GM18502 (cell line): ENCODE data around the gene TBX2.
"Not testable (repeated sequence)": the region's sequence is repeated elsewhere in the genome, so short reads cannot be mapped to it uniquely, and the experiment has no call there.

Experiments used
- ATAC-seq: cut with Tn5 transposase; IDR thresholded peaks from one replicate; pipeline ENCODE4 v1.9.1; 2021; ENCODE audit warnings: mild to moderate bottlenecking; ENCODE audit not compliant: unreplicated experiment, poor library complexity

The TBX2 gene

DNA sequence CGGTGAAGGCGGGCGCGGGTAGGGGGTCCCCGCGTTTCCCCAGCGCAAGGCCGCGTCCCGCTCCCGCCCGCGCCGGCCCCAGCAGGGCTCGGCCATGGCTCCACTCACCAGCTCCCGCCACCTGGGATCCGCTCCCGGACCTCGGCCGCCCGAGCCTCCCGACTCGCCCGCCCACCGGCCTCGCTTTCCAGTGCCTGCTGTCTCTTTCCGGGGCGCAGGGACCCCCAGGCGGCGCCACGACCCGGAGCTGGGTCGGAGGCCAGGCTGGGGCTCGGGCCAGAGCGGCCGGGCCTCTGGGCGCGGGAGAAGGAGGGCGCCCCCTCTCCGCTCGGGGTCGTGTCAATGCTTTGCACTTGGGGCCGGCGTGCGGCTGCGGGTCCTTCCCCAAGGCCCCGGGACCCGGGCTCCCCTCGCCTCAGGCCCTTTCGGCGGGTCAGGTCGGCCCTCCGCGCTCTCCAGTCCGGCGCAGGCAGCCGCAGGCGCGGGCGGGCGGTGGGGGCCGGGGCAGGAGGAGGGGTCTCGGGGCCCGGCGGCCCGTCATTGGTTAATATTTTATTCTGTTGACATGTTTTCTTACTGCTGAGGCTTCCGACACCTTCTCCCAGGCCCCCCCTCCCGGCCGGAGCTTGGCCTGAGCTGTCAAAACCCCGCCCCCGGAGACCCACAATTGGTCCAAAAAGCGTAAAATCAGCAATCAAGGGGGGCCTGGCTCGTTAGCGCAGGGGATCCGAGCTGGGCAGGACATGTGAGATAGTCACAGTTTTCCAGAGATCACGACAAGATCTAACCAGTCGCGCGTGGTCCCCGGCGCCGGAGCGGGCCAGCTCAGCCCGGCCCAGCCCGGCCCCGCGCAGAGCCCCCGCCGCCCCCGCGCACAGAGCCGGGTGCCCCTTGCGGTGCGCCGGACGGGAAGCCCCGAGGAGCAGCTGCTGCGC, at the start of gene TBX2:
TBX2 (plus strand) TSS at position 713 of the 935 bp plus-strand sequence. CDS start 334 bp downstream, outside the sequence.
- ATAC-seq: no peak

DNA sequence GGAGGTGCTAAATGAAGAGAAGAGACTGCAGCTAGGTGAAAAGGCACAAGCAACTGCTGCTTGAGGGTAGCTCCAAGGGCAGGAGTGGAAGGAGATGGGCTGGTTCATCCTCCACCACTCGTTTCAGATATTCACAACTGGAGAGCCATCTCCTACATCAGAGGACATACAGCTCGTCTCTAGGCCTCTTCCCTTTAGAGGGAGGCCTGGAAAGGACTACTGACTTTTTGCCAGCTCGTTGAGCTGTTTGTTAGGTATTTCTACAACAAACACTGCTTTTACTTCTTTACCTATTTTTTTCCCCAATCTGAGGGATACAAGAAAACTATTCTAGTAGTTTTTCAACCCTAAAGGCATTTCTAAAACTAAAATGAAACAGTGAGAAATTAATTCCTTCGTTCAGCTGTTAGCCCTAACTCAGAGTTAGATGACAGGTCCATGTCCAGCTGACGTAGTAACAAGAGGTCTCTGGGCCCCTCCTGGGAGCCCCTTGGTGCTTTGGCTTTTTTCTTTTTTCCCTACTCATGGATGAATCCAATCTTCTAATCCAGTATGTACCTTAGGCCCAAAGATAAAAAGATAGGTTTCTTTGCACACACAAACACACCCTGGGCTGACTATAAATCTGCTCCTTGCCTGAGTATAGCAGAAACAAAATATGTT, 47.8 kb upstream of the TBX2 start:
- ATAC-seq: no peak

DNA sequence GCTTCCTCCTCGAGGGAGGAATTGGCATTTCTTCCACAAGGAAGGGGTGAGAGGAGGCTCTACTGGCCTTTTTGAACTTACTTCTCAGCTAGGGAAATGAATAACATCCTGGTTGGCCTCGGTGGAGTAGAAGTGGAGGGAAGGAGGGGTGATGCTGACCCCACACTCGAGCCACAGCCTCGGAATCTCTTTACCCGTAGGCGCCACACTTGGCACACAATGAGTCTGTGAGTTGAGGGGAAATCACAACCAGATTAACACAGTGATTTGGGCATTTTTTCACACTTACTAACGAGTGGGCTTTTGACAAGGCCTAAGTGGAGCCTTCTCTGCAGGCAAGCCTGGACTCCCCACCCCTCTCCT, 47.3 kb upstream of the TBX2 start:
- no peak for ATAC-seq

DNA sequence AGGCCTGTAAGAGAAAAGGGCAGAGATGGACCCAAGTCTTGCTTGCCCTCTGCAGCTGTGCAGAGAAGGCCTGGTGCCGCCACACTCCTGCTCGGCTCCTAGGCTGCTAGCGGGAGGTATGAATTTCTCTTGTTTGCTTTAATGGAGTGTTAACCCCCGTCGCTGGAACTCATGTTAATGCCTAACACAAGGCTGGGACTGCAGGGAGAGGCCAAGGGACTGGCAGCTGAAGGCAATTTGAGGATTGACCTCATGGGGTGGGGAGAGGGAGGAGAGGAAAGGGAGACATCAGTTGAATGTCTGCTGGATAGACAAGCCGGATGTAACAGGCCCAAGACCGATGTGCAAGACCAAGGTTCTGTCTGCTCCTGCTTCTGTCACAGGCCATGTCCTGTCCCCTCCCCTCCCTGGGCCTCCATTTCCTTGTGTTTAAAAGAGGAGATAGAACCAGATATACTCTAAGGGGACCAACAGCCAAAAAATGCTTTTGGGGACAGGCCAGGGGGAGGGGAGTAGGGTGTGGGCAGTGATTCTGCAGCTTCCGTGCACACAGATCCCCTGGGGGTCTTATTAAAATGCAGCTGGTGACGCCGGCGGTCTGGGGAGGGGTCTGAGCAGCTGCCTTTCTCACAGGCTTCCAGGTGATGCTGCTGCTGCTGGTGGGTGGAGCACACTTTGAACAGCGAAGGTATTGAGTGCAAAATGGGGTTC, 46.7 kb upstream of the TBX2 start:
- no peak for ATAC-seq

DNA sequence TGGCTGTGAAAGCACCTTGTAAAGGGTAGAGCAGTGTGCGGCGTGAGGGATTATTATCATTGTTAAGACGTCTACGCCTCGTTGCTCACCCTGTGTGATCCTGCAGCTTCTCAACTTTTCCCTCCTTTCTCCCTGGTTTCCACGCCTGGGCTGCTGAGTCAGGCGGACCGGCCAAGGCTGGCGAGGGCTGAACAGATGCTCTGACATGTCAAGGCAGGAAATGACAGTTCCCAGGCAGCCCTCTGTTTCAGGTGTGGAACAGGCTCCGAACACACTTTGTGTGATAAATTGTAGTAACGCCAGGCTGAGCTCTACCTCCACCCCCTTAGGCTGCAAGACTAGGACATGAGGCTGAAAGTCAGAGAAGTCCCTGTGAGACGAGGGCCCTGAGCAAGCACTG, 46.0 kb upstream of the TBX2 start:
- ATAC-seq: no peak

DNA sequence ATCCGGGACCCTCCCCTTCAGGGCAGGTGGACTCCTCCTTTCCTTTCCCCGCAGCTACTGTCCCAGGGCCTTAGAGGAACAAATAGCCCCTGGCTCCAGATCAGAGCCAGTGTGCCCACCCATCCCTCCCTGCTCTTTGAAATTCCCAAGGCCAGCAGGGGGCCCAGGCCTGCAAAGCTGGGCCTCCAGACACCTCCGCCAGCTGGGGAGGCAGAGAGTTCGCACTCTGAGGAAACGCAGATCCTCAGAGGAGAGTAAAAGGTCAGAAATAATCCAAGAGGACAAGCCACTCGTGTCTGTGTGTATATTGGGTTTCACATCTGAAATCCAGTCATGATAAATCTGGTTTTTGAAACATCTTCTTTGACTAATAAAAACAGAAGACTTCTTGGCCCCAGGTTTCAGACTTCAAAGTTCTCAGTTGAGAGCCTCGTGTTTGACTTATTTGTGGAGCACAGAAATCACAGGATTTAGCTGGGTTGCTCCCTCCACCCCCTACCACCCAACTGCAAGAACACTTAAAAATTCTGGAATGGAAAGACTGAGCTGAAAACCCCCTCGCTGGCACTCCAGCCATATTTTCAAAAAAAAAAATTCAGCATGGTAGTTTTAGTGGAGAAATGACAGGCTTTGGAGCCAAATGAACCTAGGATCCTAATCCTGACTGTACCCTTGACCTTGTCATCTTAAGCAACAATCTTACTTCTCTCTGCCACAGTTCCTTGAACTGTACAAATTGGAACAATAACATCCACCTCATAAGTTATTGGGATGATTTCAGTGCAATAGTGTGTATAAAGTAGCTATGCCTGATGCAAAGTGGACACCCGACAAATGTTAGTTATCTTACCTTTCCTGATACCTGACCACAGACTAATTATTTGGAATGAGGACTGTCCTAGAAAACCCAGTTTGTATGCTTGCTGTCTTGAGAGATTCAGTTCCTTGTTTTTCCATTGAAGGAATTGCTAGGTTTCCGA, 44.5 kb upstream of the TBX2 start:
- ATAC-seq: no peak

DNA sequence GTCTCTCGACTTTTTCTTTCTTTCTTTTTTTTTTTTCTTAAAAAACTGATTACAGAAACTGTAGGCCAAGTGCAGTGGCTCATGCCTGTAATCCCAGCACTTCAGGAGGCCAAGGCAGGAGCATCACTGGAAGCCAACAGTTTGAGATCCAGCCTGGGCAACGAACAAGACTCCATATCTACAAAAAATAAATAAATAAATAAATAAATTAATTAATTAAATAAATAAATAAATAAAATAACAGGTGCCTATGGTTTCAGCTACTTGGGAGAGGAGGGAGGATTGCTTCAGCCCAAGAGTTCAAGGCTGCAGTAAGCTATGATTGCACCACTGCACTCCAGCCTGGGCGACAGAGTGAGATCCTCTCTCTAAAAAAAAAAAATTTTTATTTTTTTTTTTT, 42.6 kb upstream of the TBX2 start:
- ATAC-seq: not testable (repeated sequence)

DNA sequence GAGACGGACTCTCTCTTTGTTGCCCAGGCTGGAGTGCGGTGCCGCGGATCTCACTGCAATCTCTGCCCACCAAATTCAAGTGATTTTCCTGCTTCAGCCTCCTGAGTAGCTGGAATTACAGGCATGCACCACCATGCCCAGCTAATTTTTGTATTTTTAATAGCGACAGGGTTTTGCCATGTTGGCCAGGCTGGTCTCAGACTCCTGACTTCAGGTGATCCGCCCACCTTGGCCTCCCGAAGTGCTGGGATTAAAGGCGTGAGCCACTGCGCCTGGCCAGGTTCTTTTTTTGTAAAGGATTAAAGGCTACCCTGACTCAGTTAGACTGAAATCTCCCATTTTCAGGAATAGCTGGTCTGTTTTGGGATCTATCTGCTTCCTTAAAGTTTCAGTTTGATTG, 40.1 kb upstream of the TBX2 start:
- not testable (repeated sequence) for ATAC-seq

DNA sequence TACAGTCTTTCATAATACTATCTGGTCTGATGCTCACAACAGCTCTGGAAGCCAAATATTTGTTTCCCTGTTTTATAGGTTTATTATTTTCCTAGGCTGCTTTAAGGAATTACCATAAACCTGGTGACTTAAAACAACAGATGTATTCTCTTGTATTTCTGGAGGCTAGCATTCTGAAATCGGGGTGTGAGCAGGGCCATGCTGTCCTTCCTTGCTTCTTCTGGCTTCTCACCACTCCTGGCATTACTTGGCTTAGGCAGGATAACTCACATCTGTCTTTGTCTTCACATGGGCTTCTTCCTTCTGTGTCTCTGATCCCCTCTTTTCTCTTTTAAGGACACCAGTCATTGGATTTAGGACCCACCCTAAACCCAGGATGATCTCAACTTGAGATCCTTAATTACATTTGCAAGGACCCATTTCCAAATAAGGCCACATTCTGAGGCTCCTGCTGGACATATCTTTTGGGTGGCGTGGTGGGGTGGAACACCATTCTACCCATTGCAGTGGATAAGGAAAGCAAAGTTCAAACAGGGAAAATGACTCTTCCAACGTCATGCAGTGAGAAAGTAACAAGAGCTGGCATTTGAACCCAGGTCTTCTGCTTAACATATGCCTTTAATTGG, 39.2 kb upstream of the TBX2 start:
- no peak for ATAC-seq

DNA sequence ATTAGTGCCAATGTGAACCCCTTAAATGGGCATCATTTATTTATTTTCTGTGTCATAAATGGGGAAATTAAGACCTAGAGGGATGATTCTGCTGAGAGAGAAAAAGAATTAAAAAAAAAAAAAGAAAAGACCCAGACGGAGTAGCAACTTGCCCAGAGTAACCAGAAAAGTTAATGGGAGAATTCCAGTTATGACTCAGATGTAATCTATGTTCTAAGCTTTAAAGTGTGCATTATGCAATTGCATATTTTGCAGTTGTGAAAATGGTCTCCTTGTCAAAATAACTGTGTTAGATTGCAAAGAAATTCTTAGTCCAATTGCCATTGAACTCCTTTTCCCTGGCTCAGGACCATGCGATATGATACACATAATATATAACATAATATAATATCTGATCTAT, 38.6 kb upstream of the TBX2 start:
- ATAC-seq: no peak

DNA sequence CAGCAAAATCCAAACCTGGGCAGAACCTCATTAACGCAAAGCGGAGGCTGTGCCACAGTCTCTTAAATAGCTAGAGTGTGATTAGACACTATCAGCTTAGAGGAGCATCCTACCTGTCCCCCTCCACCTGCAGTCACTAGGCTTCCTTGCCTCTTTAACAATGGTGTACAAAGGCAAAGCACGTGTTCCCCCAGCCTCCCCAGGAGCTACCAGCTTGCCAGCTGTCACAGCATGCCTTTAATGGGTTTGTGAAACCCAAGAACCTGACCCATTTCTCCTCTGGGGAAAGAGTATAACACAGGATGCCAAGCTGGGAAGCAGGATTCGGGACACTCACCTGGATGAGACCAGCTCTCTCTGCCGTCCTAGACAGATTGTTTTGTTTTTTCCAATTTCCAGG, 37.2 kb upstream of the TBX2 start:
- ATAC-seq: no peak

DNA sequence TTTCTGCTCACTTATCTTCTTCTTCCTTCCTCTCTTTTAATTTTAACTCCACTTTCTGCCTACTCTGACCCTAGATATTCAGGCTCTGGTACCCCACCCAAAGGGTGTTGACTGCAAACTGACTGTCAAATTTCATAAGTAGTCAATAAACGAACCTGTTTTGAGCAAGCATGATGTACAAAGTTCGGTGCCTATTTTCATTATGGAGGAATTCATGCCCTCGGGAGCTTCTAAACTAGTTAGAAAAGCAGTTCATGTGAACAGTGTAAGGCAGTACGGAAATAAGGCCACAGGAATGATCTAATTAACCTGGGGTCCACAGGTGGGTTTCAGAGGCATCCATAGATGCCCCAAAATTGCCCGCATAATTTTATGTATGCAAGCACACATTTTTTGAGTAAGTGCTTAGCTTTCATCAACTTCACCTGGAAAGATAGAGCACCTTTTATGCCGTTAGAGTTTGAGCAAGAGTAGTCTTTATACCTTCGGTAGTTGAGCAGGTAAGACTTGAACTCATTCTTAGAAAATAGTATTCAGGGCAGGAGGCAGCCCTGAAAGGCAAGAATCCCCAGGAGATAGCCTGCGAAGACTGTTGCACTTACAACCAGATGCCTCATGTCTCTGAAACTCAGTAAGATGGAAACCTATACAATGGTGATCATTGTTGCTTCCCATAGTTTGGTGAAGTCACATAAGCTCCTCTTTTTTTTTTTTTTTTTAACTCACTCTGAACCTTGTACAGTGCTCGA, 36.6 kb upstream of the TBX2 start:
- ATAC-seq: no peak

DNA sequence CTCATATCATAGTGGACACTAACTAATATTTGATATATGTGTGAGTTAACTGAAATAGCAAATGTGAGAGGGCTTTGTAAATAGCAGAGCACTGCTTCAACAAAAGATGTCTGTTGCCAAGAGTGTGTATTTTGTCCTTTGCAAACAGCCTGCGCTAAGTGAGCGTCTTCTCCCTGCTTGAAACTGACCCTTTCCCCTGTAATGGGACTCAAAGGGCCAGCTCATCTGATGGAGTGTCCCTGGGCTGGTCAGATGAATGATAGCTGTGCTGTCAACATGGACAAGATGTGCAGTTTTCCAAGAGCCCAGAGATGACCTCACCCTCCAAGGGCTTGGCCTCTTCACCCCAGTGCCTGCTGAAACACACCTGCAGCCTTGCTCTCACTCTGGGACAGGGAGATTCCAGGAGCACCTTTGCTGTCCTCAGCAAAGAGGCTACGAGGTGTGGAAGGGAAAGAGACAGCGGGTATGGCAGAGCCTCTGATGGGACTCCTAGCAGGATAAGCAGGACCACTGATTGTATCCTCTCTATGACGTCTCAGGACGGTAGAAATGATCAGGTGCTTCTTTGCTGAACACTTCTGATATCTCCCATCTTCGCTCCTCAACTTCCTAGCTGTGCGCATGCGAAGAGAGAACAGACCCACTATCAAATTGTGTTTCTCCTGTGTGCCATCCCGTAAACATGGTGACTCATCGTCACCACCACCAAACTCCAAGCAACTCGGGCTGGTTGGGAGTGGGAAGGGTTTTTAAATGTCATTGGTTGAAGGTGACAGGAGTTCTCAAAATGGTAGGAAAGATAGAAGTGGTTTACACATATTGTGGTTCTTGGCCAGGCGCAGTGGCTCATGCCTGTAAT, 35.8 kb upstream of the TBX2 start:
- ATAC-seq: no peak

DNA sequence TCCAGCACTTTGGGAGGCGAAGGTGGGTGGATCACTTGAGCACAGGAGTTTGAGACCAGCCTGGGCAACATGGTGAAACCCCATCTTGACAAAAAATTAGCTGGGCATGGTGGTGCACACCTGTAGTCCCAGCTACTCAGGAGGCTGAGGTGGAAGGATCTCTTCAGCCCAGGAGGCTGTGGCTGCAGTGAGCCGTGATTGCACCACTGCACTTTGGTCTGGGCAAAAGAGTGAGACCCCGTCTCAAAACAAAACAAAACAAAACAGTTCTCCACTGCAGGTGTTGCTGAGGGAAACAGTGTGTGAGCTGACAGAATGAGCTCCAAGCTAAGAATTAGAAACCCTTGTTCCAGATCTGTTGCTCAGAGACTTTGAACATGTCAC, 35.2 kb upstream of the TBX2 start:
- ATAC-seq: no peak

DNA sequence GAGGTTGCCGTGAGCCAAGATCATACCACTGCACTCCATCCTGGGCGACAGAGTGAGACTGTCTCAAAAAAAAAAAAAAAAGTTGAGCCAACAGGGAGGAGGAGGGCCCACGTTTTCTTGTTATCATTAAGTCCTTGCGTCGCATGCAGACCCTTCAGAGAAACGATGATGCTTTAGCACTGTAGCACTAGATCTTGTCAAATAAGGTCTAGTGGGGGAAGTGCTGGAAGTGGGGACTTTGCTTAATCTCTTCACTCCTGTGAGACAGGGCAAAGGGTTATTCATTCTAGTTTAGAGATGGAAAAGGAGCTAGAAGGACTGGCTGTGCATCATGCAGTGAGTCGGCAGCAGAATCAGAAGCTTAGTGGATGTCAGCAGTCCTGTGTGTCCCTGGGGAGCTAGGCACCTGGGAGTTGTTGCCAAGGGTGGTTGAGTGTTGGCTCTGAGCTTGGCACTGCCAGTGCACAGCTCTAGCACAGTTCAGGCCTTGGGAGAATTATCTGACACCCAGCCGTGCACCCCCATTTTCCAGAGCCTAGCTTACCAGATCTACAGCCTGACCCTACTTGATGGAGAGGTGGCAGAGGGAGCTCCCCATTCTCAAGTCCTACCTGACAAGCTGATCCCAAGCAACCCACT, 33.4 kb upstream of the TBX2 start:
- ATAC-seq: no peak

DNA sequence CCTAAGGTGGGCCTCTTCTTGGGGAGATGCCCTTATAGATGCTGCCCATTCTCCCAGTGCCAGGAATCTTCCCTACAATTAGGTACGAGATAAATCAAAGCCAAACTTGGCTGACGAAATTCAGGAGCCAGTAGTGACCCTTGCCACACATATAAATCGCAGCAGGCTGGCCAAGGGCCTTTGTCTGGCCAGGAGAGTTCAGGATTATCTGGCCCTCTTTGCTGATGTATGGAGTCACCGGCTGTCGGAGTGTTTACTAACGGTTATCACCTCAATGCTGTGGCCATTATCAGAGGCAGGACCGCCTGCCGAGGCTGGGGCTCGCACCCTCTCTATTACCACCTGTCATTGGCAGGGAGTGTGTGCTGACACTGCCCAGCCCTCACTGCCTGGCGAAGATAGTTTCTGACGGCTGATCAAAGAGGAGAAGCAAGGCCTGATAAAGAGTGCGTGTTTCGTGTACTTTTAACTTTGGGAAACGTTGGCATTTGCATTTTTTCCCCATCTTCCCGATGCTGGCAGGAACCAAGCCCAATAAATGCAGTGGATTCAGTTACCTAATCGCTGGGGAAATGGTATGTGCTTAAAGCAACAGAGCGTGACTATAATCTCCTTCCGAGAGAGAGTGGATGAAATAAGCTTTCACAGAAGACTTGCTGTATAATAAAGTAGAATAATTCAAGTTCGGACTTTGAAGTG, 32.8 kb upstream of the TBX2 start:
- no peak for ATAC-seq
